Liver (tissue), 9 donors: ENCODE measurements around the gene HERPUD2. TPM values are rescaled to one million over a fixed set of nuclear protein-coding genes. Genes with fewer than 3 reads are reported as not detected.
"Not testable (repeated sequence)": the region's sequence is repeated elsewhere in the genome, so short reads cannot be mapped to it uniquely, and the experiment has no call there.

Source experiments
- DNase-seq: peaks from one replicate; pipeline ENCODE4 v3.0.0-alpha.2; 2017; ENCODE audit warnings: low spot score
- H3K27ac ChIP-seq, 2 donors: one replicate each; pipeline ENCODE4 v1.7.0; 2013; ENCODE audit warnings: inconsistent platforms in 2 of 2, low read length in 2 of 2, control low read depth in 1 of 2, low read depth in 1 of 2, mild to moderate bottlenecking in 1 of 2
- H3K27me3 ChIP-seq, 4 donors: one replicate each; pipeline versions ENCODE4 v1.6.1 to v1.7.0; 2013; ENCODE audit warnings: low read length in 3 of 4, inconsistent platforms in 1 of 4, mild to moderate bottlenecking in 1 of 4, moderate library complexity in 1 of 4; ENCODE audit not compliant: control insufficient read depth in 4 of 4, insufficient read depth in 4 of 4
- H3K36me3 ChIP-seq, 4 donors: one replicate each; pipeline versions ENCODE4 v1.6.1 to v1.7.0; 2013; ENCODE audit warnings: low read length in 3 of 4, mild to moderate bottlenecking in 3 of 4, low read depth in 1 of 4, moderate library complexity in 1 of 4; ENCODE audit not compliant: control insufficient read depth in 4 of 4, insufficient read depth in 3 of 4
- H3K4me1 ChIP-seq, 4 donors: one replicate each; pipeline versions ENCODE4 v1.6.1 to v1.7.0; 2013; ENCODE audit warnings: low read length in 3 of 4, mild to moderate bottlenecking in 3 of 4, moderate library complexity in 1 of 4; ENCODE audit not compliant: control insufficient read depth in 4 of 4, insufficient read depth in 4 of 4
- H3K4me3 ChIP-seq, 3 donors: one replicate each; pipeline versions ENCODE4 v1.6.1 to v1.7.0; 2013; ENCODE audit warnings: low read length in 3 of 3, control low read depth in 1 of 3, low read depth in 1 of 3, mild to moderate bottlenecking in 1 of 3
- H3K9ac ChIP-seq, 2 donors: one replicate each; pipeline ENCODE4 v1.7.0; 2013; ENCODE audit warnings: low read length in 2 of 2, mild to moderate bottlenecking in 2 of 2, moderate library complexity in 2 of 2, control low read depth in 1 of 2, low read depth in 1 of 2
- H3K9me3 ChIP-seq, 4 donors: one replicate each; pipeline versions ENCODE4 v1.6.1 to v1.7.0; 2013; ENCODE audit warnings: low read length in 3 of 4; ENCODE audit not compliant: control insufficient read depth in 4 of 4
- ATF3 ChIP-seq: IDR thresholded peaks from 2 replicates; pipeline ENCODE4 v1.6.1; 2016; ENCODE audit warnings: antibody characterized with exemption
- CTCF ChIP-seq: fragments of 150-350 bp; IDR thresholded peaks from 2 replicates; pipeline ENCODE4 v1.5.1; 2017; ENCODE audit warnings: improper control_type of control experiment, low read depth, low read length; ENCODE audit not compliant: missing input control
- FOXA1 ChIP-seq: IDR thresholded peaks from 2 replicates; pipeline ENCODE4 v1.6.1; 2016; ENCODE audit warnings: antibody characterized with exemption
- FOXA2 ChIP-seq: IDR thresholded peaks from 2 replicates; pipeline ENCODE4 v1.6.1; 2016; ENCODE audit warnings: antibody characterized with exemption
- GABPA ChIP-seq, 2 donors: IDR thresholded peaks in 1 of 2; conservative IDR thresholded peaks in 1 of 2; 2 replicates each; pipeline ENCODE4 v1.6.1; 2016; ENCODE audit warnings: antibody characterized with exemption in 2 of 2, mild to moderate bottlenecking in 1 of 2, moderate library complexity in 1 of 2
- HNF4A ChIP-seq, 2 donors: conservative IDR thresholded peaks; 2 replicates each; pipeline ENCODE4 v1.6.1; 2016; ENCODE audit warnings: antibody characterized with exemption in 2 of 2, mild to moderate bottlenecking in 2 of 2
- HNF4G ChIP-seq: IDR thresholded peaks from 2 replicates; pipeline ENCODE4 v1.6.1; 2016; ENCODE audit warnings: antibody characterized with exemption
- JUND ChIP-seq, 2 donors: IDR thresholded peaks; 2 replicates each; pipeline ENCODE4 v1.6.1; 2016; ENCODE audit warnings: antibody characterized with exemption in 2 of 2
- MAX ChIP-seq: IDR thresholded peaks from 2 replicates; pipeline ENCODE4 v1.6.1; 2016; ENCODE audit warnings: antibody characterized with exemption
- NR2F2 ChIP-seq: IDR thresholded peaks from 2 replicates; pipeline ENCODE4 v1.6.1; 2016; ENCODE audit warnings: antibody characterized with exemption
- REST ChIP-seq: IDR thresholded peaks from 2 replicates; pipeline ENCODE4 v1.6.1; 2016; ENCODE audit warnings: antibody characterized with exemption, mild to moderate bottlenecking
- SP1 ChIP-seq: IDR thresholded peaks from 2 replicates; pipeline ENCODE4 v1.6.1; 2018; ENCODE audit warnings: antibody characterized with exemption, mild to moderate bottlenecking
- YY1 ChIP-seq: IDR thresholded peaks from 2 replicates; pipeline ENCODE4 v1.6.1; 2016; ENCODE audit warnings: antibody characterized with exemption, mild to moderate bottlenecking
- WGBS: extraction: QIAGEN DNeasy Blood & Tissue Kit; methylation state at CpG from one replicate; pipeline ENCODE4 v1.1.7; 2013; 5-methylcytosine and 5-hydroxymethylcytosine counted together
- polyA plus RNA-seq, 2 donors: library from polyadenylated mRNA; stranded (reverse) in 1 of 2; unstranded in 1 of 2; fragments of 200-250 nt in 1 of 2; fragments of >200 nt in 1 of 2; fragmentation: Nextera tagmentation in 1 of 2; extraction: Ambion mirVana in 1 of 2; gene quantifications; one replicate each; pipeline versions ENCODE4 v1.2.1 to v1.2.3, GENCODE V29; 2013 to 2015
- total RNA-seq, 2 donors: library from RNA; depleted of rRNA; stranded (reverse); fragments of >200 nt; gene quantifications; one replicate each; pipeline ENCODE4 v1.2.3, GENCODE V29; 2014
- donor health status: healthy.
- donor health status: healthy.
- donor health status: healthy.
- donor health status: healthy.
- donor health status: healthy.

Gene HERPUD2
- total and polyA plus RNA-seq, 4 donors = 9.7 to 22.0 (median 13.7) TPM

- no peak for TF ChIP-seq FOXA2
- TF ChIP-seq ATF3 = no peak
- no peak for TF ChIP-seq NR2F2
- TF ChIP-seq HNF4G = no peak
- no peak for TF ChIP-seq MAX
- no peak overlapping the region for H3K27ac ChIP-seq
- H3K9me3 ChIP-seq = no peaks in the 10 kb centered on the region
- no peaks in the 10 kb centered on the region for H3K36me3 ChIP-seq
- H3K4me3 ChIP-seq = no peak overlapping the region
- peaks cover 0 to 9% (median 3%) of the 10 kb centered on the region in 4 donors for H3K4me1 ChIP-seq
- no peak for DNase-seq
- no peak overlapping the region for H3K9ac ChIP-seq
- H3K27me3 ChIP-seq = no peaks in the 10 kb centered on the region
These were observed 5.4 kb upstream of the HERPUD2 start for GRCh38 chr7:35700333-35700732.

GRCh38 chr7:35699796-35700305, 4.9 kb upstream of the HERPUD2 start:
- no peaks in the 10 kb centered on the region for H3K9me3 ChIP-seq
- H3K27me3 ChIP-seq = no peaks in the 10 kb centered on the region
- H3K36me3 ChIP-seq = no peaks in the 10 kb centered on the region
- no peak for DNase-seq
- TF ChIP-seq HNF4A (conservative IDR thresholded peaks at IDR 0.05) = no peak
- no peak for TF ChIP-seq GABPA (IDR thresholded peaks at IDR 0.05 in 1 of 2, conservative IDR thresholded peaks at IDR 0.05 in 1 of 2)
- no peak for TF ChIP-seq ATF3
- no peak for TF ChIP-seq SP1
- TF ChIP-seq YY1 = no peak
- H3K4me3 ChIP-seq = no peak overlapping the region
- H3K9ac ChIP-seq = no peak overlapping the region
- peaks cover 0 to 11% (median 3%) of the 10 kb centered on the region in 4 donors for H3K4me1 ChIP-seq
- WGBS = 93% methylated on average over 2 of the region's 2 CpGs
- H3K27ac ChIP-seq = no peak overlapping the region

GRCh38 chr7:35698382-35698781, 3.4 kb upstream of the HERPUD2 start:
- DNase-seq, H3K36me3 ChIP-seq, H3K27me3 ChIP-seq, H3K27ac ChIP-seq, H3K4me3 ChIP-seq, H3K9ac ChIP-seq, H3K9me3 ChIP-seq: not testable (repeated sequence)
- peaks cover 1 to 19% (median 8%) of the 10 kb centered on the region in 4 donors for H3K4me1 ChIP-seq
- WGBS = 88% methylated on average over 3 of the region's 3 CpGs

- Histone ChIP-seq H3K36me3 (no peaks in the 10 kb centered on the region), H3K4me3 (no peak overlapping the region), H3K4me1 (peaks cover 2 to 23% (median 15%) of the 10 kb centered on the region in 4 donors), H3K9me3 (no peaks in the 10 kb centered on the region), H3K27ac (no peak overlapping the region), H3K9ac (no peak overlapping the region), H3K27me3 (no peaks in the 10 kb centered on the region)
- 94% methylated on average over 10 of the region's 10 CpGs for WGBS
- no peak for DNase-seq
- TF ChIP-seq HNF4A (conservative IDR thresholded peaks at IDR 0.05) (no peak), REST (no peak), YY1 (no peak), JUND (IDR thresholded peaks at IDR 0.05) (no peak), CTCF (no peak), GABPA (IDR thresholded peaks at IDR 0.05 in 1 of 2, conservative IDR thresholded peaks at IDR 0.05 in 1 of 2) (no peak), SP1 (no peak), FOXA1 (no peak)
These were observed 2.7 kb upstream of the HERPUD2 start for GRCh38 chr7:35697414-35698175.
